HG03097 (cell line): Measurements from ENCODE around the gene SRMS.
"Not testable (repeated sequence)": the region's sequence is repeated elsewhere in the genome, so short reads cannot be mapped to it uniquely, and the experiment has no call there.

Experiments
- ATAC-seq: cut with Tn5 transposase; IDR thresholded peaks from one replicate; pipeline ENCODE4 v1.9.1; 2021; ENCODE audit not compliant: unreplicated experiment, low FRiP score

The SRMS gene

GRCh38 chr20:63567386-63568169, 20.0 kb upstream of the SRMS start:
- ATAC-seq = peak; percentile 60

DNA sequence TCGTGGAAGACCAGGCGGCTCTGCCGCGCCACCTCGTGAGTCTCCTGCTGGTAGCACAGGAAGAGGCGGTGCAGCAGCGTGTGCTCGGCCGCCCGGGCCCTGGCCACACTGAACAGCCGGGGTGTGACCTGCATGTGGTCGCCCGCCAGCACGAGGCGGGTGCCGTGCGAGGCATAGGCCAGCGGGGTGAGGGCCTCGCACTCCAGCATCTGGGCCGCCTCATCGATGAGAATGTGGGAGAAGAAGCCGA, 19.5 kb upstream of the SRMS start:
- no peak for ATAC-seq

DNA sequence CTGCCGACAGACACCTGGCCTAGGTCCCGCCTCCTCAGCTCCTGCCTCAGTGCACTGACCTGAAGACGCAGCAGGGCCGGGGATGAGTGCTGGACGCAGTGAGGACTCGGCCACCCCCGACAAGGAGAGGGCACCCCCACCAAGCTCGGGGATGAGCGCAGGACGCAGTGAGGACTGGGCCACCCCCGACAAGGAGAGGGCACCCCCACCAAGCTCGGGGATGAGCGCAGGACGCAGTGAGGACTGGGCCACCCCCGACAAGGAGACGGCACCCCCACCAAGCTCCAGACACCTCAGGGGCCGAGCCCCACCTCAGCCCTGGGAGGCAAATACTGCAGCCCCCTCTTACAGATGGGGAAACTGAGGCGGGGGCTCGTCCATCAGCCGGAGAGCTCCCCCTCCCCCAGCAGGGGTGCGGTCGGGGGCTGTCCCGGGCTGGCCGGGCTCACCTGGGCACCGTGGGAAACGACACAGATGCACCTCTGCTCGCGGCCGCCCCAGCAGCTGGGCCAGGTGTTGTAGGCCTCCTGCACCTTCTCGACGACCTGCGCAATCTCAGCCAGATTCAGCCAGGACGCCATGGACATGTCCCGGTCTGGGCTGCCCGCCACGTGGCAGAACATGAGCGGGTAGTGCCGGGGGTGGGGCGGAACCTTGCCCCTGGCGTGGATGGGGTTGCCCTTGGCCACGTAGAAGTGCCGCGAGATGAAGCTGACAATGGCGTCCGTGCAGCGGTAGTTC, 19.0 kb upstream of the SRMS start:
- ATAC-seq = no peak

- no peak for ATAC-seq
Observed at GRCh38 chr20:63565699-63566335, 18.3 kb upstream of the SRMS start.

- ATAC-seq = no peak
Observed at GRCh38 chr20:63565021-63565698, 17.6 kb upstream of the SRMS start.

GRCh38 chr20:63564036-63564810, 16.7 kb upstream of the SRMS start:
- no peak for ATAC-seq

- no peak for ATAC-seq
Observed at GRCh38 chr20:63563225-63563935, 15.8 kb upstream of the SRMS start.

- no peak for ATAC-seq
Observed at GRCh38 chr20:63562461-63563224, 15.1 kb upstream of the SRMS start.

DNA sequence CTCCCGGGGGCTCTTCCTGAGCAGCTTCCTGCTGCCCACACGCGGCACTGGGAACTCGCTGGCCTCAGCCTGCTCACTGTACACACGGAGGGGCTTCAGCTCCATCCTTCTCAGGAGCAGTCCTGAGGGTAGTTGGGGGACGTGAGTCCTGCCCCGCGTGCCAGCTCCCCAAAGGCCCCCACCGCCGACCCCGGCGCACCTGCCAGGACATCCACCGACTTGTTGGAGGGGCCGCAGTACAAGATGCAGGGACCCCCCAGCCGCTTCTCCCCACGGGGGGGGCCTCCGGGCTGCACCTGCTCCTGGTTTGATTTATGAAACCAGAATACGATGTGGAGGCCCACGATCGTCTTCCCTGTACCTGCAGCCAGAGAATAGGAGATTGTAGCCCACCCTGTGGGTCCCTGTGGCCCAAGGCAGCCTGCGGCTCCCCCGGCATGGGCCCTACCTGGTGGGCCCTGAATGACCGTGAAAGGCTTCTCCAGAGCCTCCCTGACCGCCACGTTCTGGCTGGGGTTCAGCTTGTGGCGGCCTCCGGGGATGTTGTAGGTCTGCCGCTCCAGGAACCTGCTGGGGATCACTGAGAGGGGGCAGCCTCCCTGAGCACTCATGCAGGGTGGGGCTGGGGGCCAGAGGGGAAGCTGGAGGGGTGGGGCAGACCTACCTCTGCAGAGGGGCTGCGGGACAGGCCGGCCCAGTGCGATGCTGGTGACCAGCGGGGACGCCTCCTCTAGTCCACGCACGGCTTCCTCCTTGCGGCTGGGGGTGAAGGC, 14.3 kb upstream of the SRMS start:
- no peak for ATAC-seq

GRCh38 chr20:63560856-63561609, 13.5 kb upstream of the SRMS start:
- ATAC-seq = no peak

DNA sequence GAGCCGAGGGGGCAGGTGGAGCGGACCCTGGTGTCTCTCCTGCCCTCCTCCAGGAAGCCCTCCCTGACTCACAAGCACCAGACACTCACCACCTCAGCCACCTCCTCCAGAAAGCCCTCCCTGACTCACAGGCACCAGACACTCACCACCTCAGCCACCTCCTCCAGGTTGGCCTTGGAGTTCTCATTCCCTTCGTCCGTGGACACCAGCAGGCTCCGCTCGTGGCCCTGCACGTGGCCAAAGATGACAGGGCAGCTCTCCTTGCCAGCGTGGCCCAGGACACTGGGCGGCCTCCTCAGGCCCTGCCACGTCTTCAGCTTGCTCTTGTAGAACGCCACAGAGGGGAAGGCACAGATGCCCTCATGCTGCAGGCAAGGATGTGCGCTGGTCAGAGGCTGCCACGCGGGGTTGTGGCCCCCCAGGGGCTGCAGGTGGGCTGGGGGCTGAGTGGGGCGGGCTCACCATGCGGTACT, 12.8 kb upstream of the SRMS start:
- ATAC-seq = no peak

DNA sequence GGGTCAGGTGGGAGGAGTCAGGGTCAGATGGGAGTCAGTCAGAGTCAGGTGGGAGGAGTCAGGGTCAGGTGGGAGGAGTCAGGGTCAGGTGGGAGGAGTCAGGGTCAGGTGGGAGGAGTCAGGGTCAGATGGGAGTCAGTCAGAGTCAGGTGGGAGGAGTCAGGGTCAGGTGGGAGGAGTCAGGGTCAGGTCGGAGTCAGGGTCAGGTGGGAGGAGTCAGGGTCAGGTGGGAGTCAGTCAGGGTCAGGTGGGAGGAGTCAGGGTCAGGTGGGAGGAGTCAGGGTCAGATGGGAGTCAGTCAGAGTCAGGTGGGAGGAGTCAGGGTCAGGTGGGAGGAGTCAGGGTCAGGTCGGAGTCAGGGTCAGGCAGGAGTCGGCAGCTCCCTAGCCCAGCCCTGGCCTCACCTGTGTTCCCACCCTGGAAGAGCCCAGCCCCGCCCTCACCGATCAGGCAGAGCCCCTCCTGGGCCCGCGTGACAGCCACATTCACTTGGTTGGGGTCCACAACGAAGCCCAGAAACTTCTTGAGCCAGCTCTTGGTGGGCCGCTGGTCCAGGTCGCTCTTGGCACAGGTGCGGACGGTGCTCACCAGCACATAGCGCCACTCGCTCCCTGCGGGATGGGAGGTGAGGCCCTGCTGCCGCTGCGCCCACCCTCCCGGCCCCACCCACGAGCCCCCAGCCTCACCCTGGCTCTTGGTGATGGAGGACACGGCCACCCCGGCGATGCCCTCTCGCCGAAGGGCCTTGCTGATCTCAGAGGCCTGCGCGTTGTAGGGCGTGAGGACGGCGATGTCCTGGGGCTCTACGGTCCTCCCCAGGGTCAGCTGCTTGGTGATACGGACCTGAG, 12.2 kb upstream of the SRMS start:
- ATAC-seq = not testable (repeated sequence)

- no peak for ATAC-seq
Observed at GRCh38 chr20:63558804-63559484, 11.4 kb upstream of the SRMS start.

DNA sequence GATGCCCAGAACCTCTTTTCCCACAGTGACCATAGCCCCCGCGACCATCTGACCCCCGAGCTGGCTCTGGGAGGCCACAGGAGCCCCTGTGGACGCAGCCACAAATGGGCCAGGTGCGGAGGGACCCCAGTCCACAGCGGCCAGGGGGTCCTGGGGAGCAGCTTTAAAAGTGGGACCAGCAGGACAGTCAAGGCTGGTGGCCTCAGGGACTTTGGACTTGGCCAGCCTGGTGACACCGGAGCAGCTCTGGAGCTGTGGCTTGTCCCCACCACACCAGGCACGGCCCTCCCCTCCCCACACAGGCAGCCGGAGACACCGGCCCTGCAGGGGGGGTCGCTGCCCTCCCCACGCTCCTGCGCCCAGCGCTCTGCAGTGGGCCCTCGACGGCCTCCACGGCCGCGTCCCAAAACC, 9.9 kb upstream of the SRMS start:
- no peak for ATAC-seq

DNA sequence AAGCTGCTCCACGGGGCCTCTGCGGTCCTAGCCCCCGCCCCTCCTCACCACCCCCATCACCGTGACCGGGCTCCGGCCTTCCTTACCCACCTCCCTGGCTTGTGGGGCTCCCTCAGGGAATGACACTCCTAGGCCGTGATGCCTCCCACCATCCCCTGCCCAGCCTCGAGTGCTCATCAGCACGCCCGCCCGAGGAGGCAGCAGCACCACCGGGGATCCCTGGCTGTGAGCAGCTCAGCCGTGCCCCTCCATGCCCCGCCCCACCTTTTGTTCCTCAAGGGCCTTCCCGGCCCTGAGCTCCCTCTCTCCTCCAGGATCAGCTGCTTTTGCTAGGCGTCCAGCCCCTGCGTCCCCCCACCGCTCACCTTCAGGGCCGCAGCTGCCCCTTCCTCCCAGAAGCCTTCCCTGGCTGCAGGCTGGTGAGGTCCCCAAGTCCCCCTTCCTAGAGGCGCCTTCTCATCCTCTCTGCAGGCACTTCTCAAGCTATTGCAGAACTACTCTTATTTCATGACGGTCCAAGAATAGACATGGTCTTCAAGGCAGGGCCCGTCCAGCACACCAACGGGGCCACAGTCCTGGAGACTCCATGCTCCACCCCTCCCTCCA, 9.4 kb upstream of the SRMS start:
- ATAC-seq = no peak
